Hematopoietic multipotent progenitor cell treated with erythropoietin and hydrocortisone succinate and interleukin-3 and kit ligand, for 15 days (in vitro differentiated cells): ENCODE results near the gene PPM1F.
"Not testable (repeated sequence)": the region's sequence is repeated elsewhere in the genome, so short reads cannot be mapped to it uniquely, and the experiment has no call there.

Experiments used
- DNase-seq: peaks from one replicate; pipeline ENCODE4 v3.0.0-alpha.2; 2015; ENCODE audit warnings: low spot score

Gene PPM1F

GRCh38 chr22:21919526-21920307 is 32.9 kb downstream of the PPM1F start:
- no peak for DNase-seq

- DNase-seq = no peak
Measured at GRCh38 chr22:21918466-21919185, 34.0 kb downstream of the PPM1F start.

- DNase-seq = no peak
Measured at GRCh38 chr22:21917959-21918261, 34.7 kb downstream of the PPM1F start.

- no peak for DNase-seq
Measured at GRCh38 chr22:21917181-21917958, 35.3 kb downstream of the PPM1F start.

- DNase-seq = no peak
Measured at GRCh38 chr22:21916309-21916918, 36.2 kb downstream of the PPM1F start.

GRCh38 chr22:21915624-21916308 is 36.9 kb downstream of the PPM1F start:
- DNase-seq = no peak

GRCh38 chr22:21914033-21914642 is 38.5 kb downstream of the PPM1F start:
- not testable (repeated sequence) for DNase-seq

- not testable (repeated sequence) for DNase-seq
Measured at GRCh38 chr22:21910367-21910766, 42.3 kb downstream of the PPM1F start.

- DNase-seq = no peak
Measured at GRCh38 chr22:21909871-21910270, 42.8 kb downstream of the PPM1F start.

- DNase-seq = no peak
Measured at GRCh38 chr22:21907638-21908522, 44.8 kb downstream of the PPM1F start.

GRCh38 chr22:21905234-21905633 is 47.4 kb downstream of the PPM1F start:
- not testable (repeated sequence) for DNase-seq

GRCh38 chr22:21904250-21904789 is 48.3 kb downstream of the PPM1F start:
- no peak for DNase-seq

- no peak for DNase-seq
Measured at GRCh38 chr22:21903283-21903682, 49.4 kb downstream of the PPM1F start.

GRCh38 chr22:21902296-21903087 is 50.2 kb downstream of the PPM1F start:
- DNase-seq = no peak

GRCh38 chr22:21898354-21898896 is 54.2 kb downstream of the PPM1F start:
- DNase-seq = no peak

- no peak for DNase-seq
Measured at GRCh38 chr22:21896951-21897513, 55.6 kb downstream of the PPM1F start.

GRCh38 chr22:21896275-21896674 is 56.4 kb downstream of the PPM1F start:
- not testable (repeated sequence) for DNase-seq

- DNase-seq = no peak
Measured at GRCh38 chr22:21894799-21895198, 57.8 kb downstream of the PPM1F start.
